SK-N-DZ (cell line): ENCODE data around the gene DNM2.
"Not testable (repeated sequence)": the region's sequence is repeated elsewhere in the genome, so short reads cannot be mapped to it uniquely, and the experiment has no call there.

Experiments
- DNase-seq: peaks from one replicate; pipeline ENCODE4 v3.0.0-alpha.2; 2015; ENCODE audit warnings: low spot score

Gene DNM2

DNA sequence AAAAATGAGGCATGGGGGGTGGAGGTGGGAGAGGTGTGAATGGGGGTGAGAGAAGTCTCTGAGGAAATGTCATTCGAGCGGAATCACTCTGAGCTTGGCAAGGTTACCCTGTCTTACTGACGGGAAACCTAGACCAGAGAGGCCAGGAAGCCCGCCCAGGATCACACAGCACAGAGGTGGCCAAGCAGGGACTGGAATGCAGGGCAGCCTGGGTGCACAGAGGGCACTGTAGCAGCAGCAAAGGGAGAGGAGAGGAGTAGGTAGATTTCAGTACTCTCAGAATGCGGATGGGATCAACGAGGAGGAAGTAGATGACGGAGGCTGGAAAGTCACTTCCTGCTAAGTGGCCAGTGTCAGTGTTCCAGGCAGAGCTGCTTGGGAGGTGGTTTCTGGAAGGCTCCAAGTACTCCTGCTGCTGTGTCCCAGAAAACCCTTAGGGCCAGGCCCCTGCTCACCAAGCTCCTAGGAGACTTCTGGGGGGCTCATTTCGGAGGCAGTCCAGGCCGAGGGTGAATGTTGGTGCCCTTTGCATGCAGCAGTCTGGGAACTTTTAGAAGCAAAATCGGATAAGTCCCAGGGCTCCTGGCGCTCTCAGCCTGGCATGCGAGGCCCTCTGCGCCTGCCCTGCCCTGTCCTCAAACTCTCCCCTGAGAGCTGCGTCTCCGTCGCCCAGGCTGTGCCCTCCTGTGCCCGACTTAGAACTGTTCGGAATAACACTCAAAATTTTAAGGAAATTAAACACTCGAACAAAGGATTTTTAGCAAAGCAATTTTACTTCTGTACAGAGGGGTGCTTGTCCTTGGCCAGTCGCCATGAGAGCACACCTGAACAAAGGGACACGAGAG lies 33.5 kb downstream of the DNM2 start:
- DNase-seq: no peak

DNA sequence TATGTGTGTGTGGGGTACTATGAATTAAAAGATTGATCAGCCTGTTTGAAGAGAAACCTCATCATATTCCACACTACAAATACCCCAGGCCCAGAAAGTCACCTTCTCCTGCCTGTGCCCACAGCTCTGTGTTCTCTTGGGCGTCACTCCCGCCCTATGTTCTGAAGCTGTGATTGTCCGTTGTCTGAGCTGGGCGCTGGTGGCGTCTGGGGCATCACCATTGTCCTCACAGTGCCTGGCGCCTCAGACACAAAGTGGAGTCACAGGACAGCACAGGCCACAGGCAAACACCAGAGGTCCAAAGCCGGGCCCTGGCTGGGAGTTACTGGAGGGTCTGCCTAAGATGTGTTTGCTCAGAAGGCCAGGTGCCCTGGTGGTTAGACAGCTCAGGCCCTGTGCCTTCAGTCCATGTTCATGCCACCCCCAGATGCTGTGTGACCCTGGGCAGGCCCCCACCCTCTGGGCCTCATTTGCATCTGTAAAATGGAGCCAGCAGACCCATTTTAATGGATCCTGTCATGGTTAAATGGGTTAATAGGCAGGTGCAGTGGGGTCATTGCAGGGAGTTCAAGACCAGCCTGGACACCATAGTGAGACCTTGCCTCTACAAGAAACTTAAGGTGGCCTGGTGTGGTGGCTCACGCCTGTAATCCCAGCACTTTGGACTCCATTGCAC lies 34.5 kb downstream of the DNM2 start:
- DNase-seq: no peak

DNA sequence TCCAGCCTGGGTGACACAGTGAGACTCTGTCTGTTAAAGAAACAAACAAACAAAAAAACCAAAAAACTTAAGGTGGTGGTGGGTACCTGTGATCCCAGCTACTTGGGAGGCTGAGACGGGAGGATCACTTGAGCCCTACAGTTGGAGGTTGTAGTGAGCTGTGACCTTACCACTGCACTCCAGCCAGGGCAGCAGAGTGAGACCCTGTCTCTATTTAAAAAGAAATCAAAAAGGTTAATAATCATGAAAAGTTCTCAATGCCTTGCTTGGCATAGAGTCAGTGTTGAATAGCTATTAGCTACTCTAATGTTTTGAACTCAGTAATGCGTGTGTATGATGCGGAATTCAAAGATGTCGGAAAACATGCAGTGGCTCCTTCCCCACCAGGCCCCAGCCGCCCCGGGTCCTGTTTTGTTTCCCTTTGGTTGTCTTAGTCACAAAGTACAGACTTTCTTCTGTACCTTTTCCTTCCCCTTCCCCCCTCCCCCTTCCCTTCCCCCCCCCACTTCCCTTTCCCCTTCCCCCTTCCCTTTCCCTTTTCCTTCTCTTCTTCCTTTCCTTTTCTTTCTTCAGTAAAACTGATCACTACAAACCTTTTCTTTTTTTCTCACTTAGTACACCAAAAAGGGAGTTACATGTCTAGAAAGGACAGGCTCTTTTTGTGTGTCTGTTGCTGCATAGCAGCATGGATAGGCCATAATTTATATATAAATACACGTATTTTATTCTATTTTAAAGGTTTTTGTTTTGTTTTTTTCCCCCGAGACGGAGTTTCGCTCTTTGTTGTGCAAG lies 35.2 kb downstream of the DNM2 start:
- DNase-seq: no peak

DNA sequence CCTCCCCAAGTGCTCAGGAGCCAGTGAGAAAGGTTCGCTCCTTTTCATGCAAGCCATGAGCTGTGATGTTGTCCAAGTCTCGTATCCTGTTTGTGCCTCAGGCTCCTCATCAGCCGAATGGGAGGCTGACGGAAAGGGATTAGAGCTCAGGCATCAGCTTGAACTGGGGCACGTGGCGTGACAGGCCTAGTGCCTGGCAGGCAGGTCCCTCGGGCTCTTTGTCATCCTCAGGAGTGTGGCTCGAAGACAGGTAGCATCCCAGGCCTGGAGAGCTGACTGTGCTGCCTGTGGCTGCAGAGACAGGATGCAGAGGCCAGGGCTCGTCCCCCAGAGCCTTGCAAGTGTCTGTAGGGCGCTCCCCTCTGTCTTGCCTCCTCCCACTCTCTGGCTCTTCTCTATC lies 38.5 kb downstream of the DNM2 start:
- no peak for DNase-seq

DNA sequence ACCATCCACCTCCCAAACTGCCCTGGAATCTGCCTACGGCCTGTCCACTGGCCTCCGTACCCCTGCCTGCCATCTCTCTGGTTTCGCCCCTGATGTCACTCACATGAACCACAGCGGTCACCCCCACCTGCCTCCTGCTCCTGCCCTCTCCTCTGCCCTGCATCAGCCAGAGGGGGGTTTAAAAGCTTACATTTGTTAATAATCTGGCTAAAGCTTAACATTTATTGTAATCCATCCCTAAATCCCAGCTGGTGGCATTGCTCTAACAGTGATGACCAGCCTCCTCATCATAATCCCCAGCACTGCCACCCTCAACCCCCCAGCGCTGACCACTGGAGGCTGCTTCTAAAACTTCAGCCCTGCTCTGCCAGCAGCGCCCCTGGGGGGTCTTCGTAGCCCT lies 38.9 kb downstream of the DNM2 start:
- DNase-seq: no peak

DNA sequence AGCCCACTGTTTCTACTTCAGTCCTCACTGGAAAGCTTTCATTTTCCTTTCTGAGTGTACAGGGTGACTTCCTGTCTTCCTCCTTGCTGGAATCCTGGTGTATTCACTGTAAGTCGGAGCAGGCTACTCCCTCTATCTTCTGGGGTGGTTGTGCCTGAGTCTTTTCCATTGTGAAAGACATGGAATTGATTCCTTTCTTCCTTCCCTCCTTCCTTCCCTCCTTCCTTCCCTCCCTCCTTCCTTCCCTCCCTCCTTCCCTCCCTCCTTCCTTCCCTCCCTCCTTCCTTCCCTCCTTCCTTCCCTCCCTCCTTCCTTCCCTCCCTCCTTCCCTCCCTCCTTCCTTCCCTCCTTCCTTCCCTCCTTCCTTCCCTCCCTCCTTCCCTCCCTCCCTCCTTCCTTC lies 40.2 kb downstream of the DNM2 start:
- not testable (repeated sequence) for DNase-seq

DNA sequence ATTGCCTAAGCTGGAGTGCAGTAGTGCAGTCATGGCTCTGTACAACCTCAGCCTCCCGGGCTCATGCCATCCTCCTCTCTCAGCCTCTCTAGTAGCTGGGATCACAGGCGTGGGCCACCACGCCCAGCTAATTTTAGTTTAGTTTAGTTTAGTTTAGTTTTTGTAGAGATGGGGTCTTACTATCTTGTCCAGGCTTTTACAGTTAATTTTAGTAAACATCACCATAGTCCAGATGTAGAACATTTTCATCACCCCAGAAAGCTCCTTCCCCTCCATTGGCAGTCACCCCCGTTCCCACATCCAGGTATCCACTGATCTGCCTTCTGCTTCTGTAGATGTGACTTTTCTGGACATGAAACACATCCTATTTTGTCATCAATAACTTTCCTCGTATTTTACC lies 41.1 kb downstream of the DNM2 start:
- no peak for DNase-seq

DNA sequence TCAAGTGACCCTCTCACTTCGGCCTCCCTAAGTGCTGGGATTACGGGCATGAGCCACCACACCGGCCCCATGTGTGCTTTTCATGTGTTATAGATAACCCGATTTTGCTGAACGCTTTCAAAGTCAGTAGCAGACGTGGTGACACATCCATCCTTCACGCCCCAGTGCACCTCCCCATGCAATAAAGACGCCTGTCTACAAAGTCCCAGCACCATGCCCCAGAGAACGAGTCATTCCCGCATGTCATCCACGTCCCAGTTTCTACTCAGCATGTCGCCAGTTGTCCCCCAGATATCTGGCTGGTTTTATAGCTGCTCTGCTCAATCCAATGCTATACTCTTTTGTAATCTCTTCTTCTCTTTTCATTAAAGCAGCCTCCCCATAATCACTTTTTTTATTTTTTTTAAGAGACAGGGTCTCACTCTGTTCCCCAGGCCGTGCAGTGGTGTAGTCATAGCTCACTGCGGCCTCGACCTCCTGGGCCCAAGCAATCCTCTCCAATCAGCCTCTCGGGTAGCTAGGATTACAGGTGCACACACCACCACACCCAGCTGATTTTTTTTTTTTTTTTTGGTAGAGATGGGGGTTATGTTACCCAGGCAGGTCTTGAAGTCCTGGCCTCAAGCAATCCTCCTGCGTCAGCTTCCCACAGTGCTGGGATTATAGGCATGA lies 42.5 kb downstream of the DNM2 start:
- DNase-seq: peak; percentile 26

DNA sequence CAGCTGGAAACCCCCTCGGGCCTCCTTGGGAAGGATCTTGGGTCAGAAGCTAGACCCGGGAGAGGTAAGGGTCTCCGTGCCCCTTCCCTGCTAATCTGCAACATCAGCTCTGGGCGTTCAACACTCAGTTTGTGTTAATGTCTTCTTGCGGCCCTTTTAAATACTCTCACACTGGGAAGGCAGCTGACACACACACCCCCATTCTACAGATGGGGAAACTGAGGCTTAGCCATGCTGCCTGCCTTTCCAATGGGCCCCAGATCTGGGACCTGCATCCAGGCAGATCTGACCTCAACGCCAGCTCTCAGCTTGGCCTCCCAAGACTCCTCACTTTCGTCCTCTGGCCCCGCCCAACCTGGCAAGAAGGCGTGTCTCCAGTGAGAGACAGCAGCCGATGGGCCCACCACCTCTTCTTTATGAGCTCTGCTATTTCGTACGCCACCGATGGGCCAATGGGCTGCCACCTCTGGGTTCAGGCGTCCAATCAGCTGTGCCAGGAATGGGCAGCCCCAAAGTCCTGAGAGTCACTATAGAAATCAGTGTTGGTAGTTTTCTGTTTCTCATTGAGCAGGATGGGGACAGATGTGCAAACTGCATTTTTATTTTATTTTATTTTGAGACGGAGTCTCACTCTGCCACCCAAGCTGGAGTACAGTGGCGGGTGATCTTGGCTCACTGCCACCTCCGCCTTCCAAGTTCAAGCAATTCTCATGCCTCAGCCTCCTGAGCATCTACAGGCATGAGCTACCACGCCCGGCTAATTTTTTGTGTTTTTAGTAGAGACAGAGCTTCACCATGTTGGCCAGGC lies 43.8 kb downstream of the DNM2 start:
- no peak for DNase-seq

DNA sequence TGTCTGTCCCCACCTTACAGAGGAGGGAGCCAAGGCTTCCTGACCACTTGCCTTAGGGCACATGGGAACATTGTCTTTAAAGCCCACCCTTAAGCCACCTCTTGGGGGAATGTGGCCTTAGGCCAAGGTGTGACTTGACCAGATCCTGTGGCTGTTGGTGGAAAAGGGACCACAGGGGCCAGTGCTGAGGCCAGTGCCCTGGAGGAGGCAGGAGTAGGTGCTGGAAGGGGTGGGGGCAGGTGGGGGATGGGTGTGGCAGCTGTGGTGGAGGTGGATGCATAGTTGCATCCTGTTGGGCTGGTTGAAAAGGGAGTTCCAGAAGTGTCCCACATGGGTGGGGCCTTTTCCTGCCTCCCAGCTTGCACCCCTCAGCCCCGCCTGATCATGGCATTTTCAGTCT lies 44.8 kb downstream of the DNM2 start:
- DNase-seq: no peak

DNA sequence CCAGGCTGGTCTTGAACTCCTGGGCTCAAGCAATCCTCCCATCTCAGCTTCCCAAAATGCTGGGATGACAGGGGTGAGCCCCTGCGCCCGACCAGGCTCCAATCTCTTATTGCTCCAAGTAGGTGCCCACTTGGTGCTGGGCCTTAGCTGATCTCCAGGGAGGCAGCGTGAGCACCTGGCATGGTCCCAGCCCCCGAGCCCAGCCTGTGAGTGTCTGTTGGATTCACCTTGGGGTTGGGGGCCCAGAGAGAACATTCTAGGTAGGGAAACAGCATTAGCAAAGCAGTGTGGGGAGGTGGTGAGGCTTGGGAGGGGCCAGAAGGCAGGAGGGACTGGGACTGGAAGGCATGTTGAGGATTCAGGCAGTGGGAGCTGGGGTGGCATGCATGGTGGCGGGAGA lies 45.5 kb downstream of the DNM2 start:
- DNase-seq: no peak

DNA sequence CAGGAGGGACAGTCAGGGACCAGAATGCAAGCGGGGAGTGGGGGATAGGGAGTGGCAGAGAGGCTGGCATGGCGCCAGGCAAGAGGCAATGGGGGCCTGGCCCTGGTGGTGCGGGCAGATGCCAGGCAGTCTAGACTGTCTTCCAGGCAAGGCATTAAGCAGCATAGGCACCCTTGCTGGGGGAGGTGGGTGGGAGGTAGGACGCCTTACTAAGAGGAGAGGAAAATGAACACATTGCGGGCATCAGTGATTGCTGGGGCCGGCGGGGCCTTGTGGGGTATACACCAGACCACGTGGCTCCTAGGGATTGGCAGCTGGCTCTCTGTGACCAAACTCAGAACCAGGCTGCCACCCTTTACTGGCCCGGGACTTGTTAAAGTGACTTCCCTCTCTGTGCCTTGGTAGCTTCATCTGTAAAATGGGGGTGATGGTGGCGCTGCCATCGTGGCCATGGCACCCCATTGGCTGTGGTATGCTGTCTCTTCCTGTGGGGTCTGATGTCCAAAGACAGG lies 46.0 kb downstream of the DNM2 start:
- DNase-seq: no peak

DNA sequence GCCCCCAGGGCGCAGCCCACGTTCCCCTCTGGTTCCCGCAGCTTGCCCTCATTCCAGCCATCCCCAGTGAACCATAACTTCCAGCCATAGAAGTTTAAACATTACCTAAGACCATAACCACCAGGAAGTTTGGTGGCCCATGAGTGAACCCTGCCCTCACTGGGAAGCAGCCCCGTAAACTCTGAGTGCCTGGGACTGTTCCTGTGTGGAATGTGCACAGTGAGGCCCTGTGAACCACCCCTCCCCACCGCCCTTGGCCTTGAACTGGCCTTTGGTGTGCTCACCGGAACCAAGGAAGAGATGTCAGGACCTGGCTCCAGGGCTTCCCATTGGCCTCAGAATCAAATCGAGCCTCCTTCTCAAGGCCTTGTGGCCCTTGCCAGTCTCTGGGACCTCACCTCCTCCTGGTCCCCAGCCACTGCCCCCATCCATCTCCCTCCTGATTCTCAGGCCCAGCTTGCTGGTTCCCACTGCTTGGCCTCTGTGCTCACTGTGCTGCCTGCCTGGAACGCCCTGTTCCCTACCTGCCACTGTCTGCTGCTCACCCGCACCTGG lies 46.5 kb downstream of the DNM2 start:
- DNase-seq: no peak

DNA sequence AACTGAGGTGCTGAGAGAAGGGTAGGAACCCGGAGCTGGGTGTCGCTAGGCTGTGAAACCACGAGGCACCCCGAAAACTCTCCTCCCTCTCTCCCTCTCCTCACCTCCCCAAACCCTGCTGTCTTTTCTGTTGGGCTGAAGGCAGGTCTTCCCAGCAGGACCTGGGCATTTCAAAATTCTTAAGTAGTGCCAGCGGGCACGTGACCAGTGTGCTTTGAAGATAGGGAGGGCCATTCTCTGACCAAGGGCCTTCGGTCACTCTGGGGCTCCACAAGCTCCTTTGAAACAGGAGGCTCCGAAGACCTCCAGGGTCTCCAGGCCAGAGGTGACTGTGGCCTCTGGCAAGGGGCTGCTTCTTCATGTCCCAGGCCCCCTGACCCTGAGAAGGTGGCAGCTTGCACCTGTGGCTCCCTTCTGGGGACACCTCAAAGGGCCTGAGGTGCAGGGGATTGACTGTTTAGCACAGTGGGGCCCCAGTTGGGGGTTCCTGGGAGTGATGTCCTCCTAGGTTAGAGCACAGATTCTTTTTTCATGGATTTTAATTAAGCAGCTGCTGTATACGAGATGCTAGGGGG lies 48.3 kb downstream of the DNM2 start:
- DNase-seq: no peak

DNA sequence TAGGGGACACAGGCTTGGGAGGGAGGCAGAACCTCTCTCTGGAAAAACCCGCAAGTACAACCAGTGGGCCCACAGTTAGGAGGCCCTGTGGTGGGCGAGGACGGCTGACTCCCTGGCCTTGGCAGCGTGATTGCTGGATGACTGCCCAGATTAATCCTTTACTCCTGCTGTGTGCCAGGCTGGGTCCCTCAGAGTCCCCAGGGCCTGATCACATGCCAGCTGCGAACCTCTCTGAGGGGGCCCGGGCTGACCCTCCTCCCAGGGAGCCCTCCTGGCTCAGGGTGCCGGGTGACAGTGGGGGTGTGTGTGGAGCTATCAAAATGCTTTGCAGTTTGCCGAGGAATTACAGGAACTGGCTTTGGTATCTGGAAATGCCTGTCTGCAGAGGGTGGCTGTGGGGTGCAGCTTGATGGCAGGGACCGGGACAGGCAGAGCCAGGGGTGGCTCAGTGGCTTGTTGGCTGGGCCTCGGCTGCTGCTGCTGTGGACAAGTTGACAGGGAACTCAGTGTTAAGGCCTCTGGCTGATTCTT lies 48.9 kb downstream of the DNM2 start:
- no peak for DNase-seq

DNA sequence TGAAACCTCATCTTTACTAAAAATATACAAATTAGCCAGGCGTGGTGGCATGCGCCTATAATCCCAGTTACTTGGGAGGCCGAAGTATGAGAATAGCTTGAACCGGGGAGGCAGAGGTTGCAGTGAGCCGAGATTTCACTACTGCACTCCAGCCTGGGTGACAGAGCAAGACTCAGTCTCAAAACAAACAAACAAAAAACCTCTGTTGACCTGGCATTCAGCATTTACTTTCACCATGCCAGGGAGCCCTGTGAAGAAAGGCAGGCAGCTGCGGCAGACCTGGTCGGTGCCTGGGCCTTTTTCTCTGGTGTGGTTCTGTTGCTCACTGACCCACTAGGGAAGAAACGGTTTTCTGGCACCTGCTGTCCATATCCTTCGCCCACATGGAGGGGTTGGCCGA lies 49.8 kb downstream of the DNM2 start:
- DNase-seq: no peak

DNA sequence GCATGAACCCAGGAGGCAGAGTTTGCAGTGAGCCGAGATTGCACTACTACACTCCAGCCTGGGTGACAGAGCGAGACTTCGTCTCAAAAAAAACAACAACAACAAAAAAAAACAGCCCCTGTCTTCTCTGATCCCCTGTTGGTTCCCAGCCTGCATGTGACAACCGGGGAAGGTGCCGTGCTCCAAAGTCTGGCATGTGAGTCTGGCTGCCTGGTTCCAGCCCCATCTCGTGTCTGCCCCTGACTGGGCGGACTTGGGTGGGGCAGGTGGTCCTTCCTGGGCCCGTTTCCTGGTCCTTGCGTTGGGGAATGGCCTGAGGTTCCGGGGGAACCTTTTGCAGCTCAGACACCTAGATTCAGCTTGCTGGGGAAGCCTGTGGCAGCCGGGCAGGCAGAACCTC lies 50.5 kb downstream of the DNM2 start:
- no peak for DNase-seq

DNA sequence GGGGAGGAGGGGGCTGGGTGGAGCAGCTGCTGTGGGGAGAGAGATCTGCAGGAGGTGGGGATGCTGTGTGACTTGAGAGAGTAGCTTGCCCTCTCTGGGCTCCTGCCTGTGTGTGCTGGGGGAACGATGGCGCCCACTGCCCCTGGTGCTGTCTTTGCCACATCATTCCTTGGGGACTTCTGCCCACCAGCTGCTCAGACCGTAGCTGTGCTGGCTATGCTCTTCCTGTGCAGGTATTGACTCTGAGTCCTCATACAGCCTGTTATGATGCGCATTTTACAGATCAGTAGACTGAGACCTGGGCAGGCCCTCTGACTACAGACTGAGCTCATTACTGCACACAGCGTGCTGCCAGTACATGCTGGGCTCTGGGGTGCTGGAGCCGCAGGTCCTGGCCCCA lies 51.1 kb downstream of the DNM2 start:
- DNase-seq: no peak

DNA sequence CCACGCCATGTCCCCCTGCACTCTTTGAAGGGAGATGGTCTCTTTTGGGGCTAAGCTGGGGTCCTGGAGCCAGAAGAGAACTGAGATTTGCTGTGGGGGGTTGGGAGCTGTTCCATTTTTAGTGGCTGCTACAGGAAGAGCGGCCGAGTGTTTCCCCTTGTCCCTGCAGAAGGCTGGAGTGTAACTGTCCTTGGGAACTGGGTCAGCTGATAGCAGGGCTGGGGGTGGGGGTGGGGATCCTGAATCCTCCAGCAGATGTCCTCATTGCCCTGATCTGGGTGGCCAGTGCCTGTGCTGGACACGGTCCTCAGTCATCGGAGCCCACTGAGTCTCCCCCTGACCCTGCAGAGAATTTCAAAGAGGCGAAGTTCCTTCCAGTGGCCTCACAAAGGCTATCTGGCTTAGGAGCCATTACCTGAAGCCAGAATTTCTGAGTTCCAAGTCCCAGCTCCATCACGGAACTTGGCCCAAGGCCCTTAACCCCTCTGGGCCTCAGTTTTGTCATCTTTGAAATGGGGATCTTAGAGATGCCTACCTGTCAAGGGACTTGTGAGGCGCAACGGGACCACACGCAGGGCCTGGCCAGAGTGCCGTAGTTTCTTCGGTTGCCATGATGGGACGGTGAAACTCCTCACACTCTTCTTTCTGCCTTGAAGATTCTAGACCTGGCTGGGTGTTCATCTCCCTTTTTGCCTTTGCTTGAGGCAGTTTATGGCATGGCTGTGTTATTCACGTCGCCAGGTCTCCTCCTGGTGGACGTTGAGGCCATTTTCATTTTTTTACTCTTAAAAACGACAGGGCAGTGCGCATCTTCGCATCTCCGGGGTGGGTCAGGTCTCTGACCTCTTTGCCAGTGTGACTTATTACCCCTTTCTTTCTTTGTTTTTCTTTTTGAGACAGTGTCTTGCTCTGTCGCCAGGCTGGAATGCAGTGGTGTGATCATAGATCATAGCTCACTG lies 51.9 kb downstream of the DNM2 start:
- no peak for DNase-seq
